Right hindlimb (tissue), 1 donor: ENCODE data around the gene SEMA7A.

Source experiments
- DNase-seq: peaks from one replicate; pipeline ENCODE4 v3.0.0-alpha.2; 2018

Gene SEMA7A

GRCh38 chr15:74451861-74452835, 18.4 kb upstream of the SEMA7A start:
- no peak for DNase-seq

DNA sequence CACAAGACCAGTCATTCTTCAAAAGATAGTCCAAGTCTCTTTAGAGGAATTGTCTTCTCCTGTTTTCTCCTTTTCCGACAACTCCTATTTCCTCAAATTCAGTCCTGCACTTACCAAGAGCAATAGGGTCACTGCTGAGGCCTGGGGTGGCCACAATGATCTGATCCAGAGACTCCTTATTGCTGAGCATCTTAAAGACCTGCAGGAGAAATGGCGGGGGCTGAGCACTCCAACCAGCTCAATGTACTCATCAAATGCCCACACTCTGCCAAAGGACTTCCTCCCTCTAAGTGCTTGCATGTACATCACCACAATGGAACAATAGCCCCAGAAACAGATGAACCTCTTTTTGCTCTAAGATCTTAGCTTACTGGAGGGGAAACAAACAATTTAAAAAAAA, 17.6 kb upstream of the SEMA7A start:
- no peak for DNase-seq

GRCh38 chr15:74449643-74450205, 16.0 kb upstream of the SEMA7A start:
- DNase-seq: no peak

DNA sequence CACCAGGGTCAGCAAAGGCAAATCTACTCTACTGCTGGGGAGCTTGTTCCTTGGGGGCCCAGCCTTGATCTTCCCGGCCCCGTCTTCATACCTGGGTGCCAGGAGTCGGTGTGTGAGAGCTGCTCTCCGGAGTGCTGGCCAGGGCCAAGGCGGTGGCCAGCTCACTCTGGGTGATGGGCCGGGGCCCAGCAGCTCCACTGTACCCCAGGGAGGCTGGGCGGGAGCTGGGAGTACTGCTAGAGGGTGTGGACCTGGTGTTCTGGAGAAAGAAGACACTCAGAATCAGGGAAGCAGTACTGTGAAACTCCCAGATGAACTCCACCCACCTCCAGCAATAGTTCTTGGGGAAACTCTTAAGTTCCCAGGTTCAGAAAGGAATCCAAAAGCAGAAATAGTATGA, 15.3 kb upstream of the SEMA7A start:
- no peak for DNase-seq

- no peak for DNase-seq
These were observed 12.3 kb upstream of the SEMA7A start for GRCh38 chr15:74445816-74446763.

DNA sequence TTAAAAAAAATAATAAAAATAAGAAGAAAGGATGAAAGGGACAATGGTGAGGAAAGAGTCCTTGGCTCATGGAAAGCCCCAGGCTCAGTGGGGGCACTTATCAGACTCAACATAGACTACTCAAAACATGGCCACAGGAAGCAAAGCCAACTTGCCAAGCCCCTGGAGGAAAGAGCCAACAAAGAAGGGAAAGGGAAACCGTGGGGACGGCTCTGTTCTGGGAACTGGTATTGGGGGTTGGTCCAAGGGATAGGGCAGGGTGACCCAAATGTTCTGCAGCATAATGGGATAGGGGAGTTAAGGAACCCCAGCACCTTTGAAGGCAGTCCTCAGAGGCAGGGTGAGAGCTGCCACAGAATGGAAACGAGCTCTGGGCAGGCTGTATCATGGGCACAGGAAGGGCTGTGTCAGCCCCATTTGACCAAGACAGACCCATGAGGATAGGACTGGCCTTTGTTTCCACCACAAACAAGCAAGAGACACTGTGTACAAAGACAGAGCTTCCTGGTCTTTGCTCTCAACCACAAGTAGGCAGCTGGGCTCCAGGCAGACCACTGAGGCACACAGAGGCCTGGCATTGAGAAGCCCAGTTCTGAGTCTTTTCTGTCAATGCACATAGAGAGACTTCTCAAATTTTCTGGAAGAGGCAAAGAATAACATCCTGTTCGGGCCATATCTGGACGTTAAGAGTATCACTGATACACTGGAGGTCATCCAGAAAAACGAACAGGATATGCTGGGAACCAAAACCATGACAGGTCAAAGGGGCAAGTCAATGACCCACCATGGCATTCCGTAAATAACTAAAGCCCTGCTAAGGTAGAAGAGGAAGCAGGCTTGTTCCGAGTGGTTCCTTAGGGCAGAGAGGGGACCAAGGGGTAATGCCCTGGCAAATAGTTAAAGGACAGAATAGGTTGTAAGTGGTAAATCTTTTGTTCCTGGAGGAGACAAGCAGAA, 10.6 kb upstream of the SEMA7A start:
- DNase-seq: no peak

GRCh38 chr15:74443100-74443909, 9.5 kb upstream of the SEMA7A start:
- no peak for DNase-seq

GRCh38 chr15:74442604-74443003, 8.8 kb upstream of the SEMA7A start:
- no peak for DNase-seq

DNA sequence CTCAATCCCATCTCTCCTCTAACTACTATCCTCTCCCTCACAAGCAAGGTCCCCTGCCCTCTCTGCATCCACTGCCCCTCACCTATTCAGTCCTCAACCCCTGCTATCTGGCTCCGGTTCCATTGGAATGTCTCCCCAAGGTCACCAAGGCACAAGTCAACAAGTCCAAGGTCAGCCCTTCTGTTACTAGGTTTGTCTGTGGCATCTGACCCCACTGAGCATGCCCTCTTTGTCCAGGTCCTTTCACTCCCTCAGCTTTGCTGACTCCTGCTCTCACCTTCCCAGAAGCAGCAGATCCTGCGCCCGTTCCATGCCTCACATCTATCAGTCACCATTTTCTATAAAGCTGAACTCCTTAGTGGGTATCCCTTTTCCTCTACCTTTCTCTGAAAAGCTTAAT, 8.3 kb upstream of the SEMA7A start:
- DNase-seq: no peak

- DNase-seq: no peak
These were observed 7.6 kb upstream of the SEMA7A start for GRCh38 chr15:74441248-74441941.

GRCh38 chr15:74438721-74439316, 5.1 kb upstream of the SEMA7A start:
- DNase-seq: peak; percentile 84

DNA sequence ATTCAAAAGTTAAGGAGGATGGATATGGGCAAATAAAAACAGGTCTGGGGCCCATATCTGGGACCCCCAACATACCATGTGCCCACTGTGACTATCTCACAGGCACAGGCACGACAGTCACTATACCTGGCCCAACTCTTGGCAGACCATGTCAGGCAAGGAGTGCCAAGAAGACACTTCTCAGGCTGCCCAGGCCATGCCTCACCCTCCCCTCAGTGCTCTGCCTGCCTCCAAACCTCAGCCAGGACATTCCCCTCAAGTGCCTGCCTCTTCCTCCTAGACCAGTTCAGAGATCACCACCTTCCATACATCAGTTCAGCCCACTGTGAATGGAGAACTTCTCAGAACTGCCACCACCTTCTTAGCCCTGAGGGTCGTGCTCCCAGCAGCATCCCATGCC, 4.4 kb upstream of the SEMA7A start:
- peak; percentile 14 for DNase-seq

GRCh38 chr15:74434263-74435136, 742 bp upstream of the SEMA7A start:
- DNase-seq: no peak

GRCh38 chr15:74432968-74433591, 678 bp downstream of the SEMA7A start:
- DNase-seq: peak; percentile 42

GRCh38 chr15:74432271-74432967, 1.3 kb downstream of the SEMA7A start:
- DNase-seq: no peak

GRCh38 chr15:74431645-74432044, 2.1 kb downstream of the SEMA7A start:
- DNase-seq: no peak

GRCh38 chr15:74431116-74431515, 2.6 kb downstream of the SEMA7A start:
- no peak for DNase-seq

DNA sequence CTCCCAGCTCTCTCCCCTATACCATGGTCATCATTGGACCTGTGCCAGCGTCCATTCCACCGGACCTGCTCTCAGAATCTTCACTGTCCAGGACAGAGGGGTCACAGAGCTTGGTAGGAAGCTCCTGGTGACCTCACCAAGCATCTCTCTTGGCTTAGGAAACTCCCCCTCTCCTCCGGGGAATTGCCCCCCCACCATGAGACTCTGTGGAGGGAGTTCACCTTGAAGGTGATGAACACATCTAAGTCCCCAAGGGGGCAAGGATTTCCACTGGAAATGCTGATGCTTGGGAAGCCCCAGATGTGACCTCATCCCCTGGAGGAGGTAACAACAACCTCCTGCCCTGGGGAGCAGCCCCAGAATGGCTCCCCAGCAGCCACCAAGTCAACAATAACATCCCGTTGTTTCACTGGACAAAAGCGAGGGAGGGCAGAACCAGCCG, 3.2 kb downstream of the SEMA7A start:
- no peak for DNase-seq
